ENCODE results near the gene TSN.

TSN gene

GRCh38 chr2:121790276-121790956, 35.0 kb downstream of the TSN start:
- no peaks in the 10 kb centered on the region for H3K36me3 ChIP-seq (ENCODE audit: insufficient read depth, low read length)
- H3K4me2 ChIP-seq (ENCODE audit: low read depth, low read length, poor library complexity, severe bottlenecking): no peak overlapping the region
- TF ChIP-seq EZH2phosphoT487 (IDR thresholded peaks at IDR 0.05; ENCODE audit: borderline replicate concordance) (no peak), CTCF (conservative IDR thresholded peaks at IDR 0.05; ENCODE audit: low read length) (no peak)

GRCh38 chr2:121791290-121791689, 35.8 kb downstream of the TSN start:
- Histone ChIP-seq H3F3A (ENCODE audit: low read depth) (no peaks in the 10 kb centered on the region), H3K36me3 (ENCODE audit: insufficient read depth, low read length) (no peaks in the 10 kb centered on the region), H3K27me3 (ENCODE audit: insufficient read depth, low read length, poor library complexity, severe bottlenecking) (no peaks in the 10 kb centered on the region), H3K4me2 (ENCODE audit: low read depth, low read length, poor library complexity, severe bottlenecking) (no peak overlapping the region), H2AFZ (ENCODE audit: low read length) (no peak overlapping the region), H3K9ac (ENCODE audit: low read depth, low read length, poor library complexity, severe bottlenecking) (no peak overlapping the region), H3K9me2 (replicated peaks; ENCODE audit: low read depth, low read length) (no peaks in the 10 kb centered on the region), H4K20me1 (ENCODE audit: insufficient read depth, low read length, poor library complexity, severe bottlenecking) (no peaks in the 10 kb centered on the region), H3K9me3 (ENCODE audit: insufficient read depth, low read depth, low read length) (no peaks in the 10 kb centered on the region), H3K4me3 (ENCODE audit: low read length, poor library complexity, severe bottlenecking) (no peak overlapping the region), H3K4me1 (ENCODE audit: insufficient read depth, low read length, poor library complexity, severe bottlenecking) (no peaks in the 10 kb centered on the region), H3K79me2 (ENCODE audit: insufficient read depth, low read length) (no peaks in the 10 kb centered on the region)
- no peak for TF ChIP-seq CTCF (conservative IDR thresholded peaks at IDR 0.05; ENCODE audit: low read length)
- TF ChIP-seq EZH2phosphoT487 (IDR thresholded peaks at IDR 0.05; ENCODE audit: borderline replicate concordance): no peak

More at GRCh38 chr2:121790276-121790956, 35.0 kb downstream of the TSN start:
- H2AFZ ChIP-seq (ENCODE audit: low read length): no peak overlapping the region
- H3K4me1 ChIP-seq (ENCODE audit: insufficient read depth, low read length, poor library complexity, severe bottlenecking): no peaks in the 10 kb centered on the region
- H3K4me3 ChIP-seq (ENCODE audit: low read length, poor library complexity, severe bottlenecking): no peak overlapping the region
- H3K9ac ChIP-seq (ENCODE audit: low read depth, low read length, poor library complexity, severe bottlenecking): no peak overlapping the region
- no peaks in the 10 kb centered on the region for H3K27me3 ChIP-seq (ENCODE audit: insufficient read depth, low read length, poor library complexity, severe bottlenecking)
- no peaks in the 10 kb centered on the region for H3K79me2 ChIP-seq (ENCODE audit: insufficient read depth, low read length)
- no peaks in the 10 kb centered on the region for H3K9me2 ChIP-seq (replicated peaks; ENCODE audit: low read depth, low read length)
- H3K9me3 ChIP-seq (ENCODE audit: insufficient read depth, low read depth, low read length): no peaks in the 10 kb centered on the region
- H3F3A ChIP-seq (ENCODE audit: low read depth): no peaks in the 10 kb centered on the region
- no peaks in the 10 kb centered on the region for H4K20me1 ChIP-seq (ENCODE audit: insufficient read depth, low read length, poor library complexity, severe bottlenecking)

- Histone ChIP-seq H3K79me2 (ENCODE audit: insufficient read depth, low read length) (no peaks in the 10 kb centered on the region), H4K20me1 (ENCODE audit: insufficient read depth, low read length, poor library complexity, severe bottlenecking) (no peaks in the 10 kb centered on the region), H3K4me1 (ENCODE audit: insufficient read depth, low read length, poor library complexity, severe bottlenecking) (no peaks in the 10 kb centered on the region), H3K9ac (ENCODE audit: low read depth, low read length, poor library complexity, severe bottlenecking) (no peak overlapping the region), H2AFZ (ENCODE audit: low read length) (peak overlapping the region; percentile 55; the same call in 1 of the 2 replicates), H3F3A (ENCODE audit: low read depth) (no peaks in the 10 kb centered on the region), H3K9me3 (ENCODE audit: insufficient read depth, low read depth, low read length) (no peaks in the 10 kb centered on the region), H3K4me2 (ENCODE audit: low read depth, low read length, poor library complexity, severe bottlenecking) (no peak overlapping the region), H3K4me3 (ENCODE audit: low read length, poor library complexity, severe bottlenecking) (no peak overlapping the region), H3K27me3 (ENCODE audit: insufficient read depth, low read length, poor library complexity, severe bottlenecking) (no peaks in the 10 kb centered on the region), H3K9me2 (replicated peaks; ENCODE audit: low read depth, low read length) (no peaks in the 10 kb centered on the region), H3K36me3 (ENCODE audit: insufficient read depth, low read length) (no peaks in the 10 kb centered on the region)
- no peak for TF ChIP-seq EZH2phosphoT487 (IDR thresholded peaks at IDR 0.05; ENCODE audit: borderline replicate concordance)
- no peak for TF ChIP-seq CTCF (conservative IDR thresholded peaks at IDR 0.05; ENCODE audit: low read length)
Measured at GRCh38 chr2:121791801-121792221, 36.4 kb downstream of the TSN start.

Measured in Loucy (cell line).